Cardiac muscle cell (in vitro differentiated cells and primary cell): Measurements from ENCODE around the gene PDE1A. TPM values are rescaled to one million over a fixed set of nuclear protein-coding genes. Genes with fewer than 3 reads are reported as not detected.

Experiments used
- DNase-seq, 2 donors: peaks; one replicate each; pipeline versions ENCODE4 v3.0.0 to v3.0.0-alpha.2; 2010 to 2017; ENCODE audit warnings: low read depth in 1 of 2, low spot score in 1 of 2
- H3K27ac ChIP-seq: fragments of 200-600 bp; sonication (generic); 2 replicates; pipeline ENCODE4 v1.5.1; 2016
- H3K27me3 ChIP-seq: fragments of 200-600 bp; sonication (generic); 2 replicates; pipeline ENCODE4 v1.6.0; 2016; ENCODE audit warnings: control low read depth
- H3K36me3 ChIP-seq: fragments of 200-600 bp; sonication (generic); 2 replicates; pipeline ENCODE4 v1.5.1; 2016; ENCODE audit warnings: control low read depth
- H3K4me1 ChIP-seq: fragments of 200-600 bp; sonication (generic); 2 replicates; pipeline ENCODE4 v1.8.1; 2017; ENCODE audit warnings: low read depth, mild to moderate bottlenecking, mixed run types
- H3K4me3 ChIP-seq: fragments of 200-600 bp; sonication (generic); 2 replicates; pipeline ENCODE4 v1.5.1; 2016; ENCODE audit warnings: mild to moderate bottlenecking
- H3K9me3 ChIP-seq: fragments of 200-600 bp; sonication (generic); 2 replicates; pipeline ENCODE4 v1.5.1; 2017; ENCODE audit warnings: low read depth, mild to moderate bottlenecking, control low read depth
- CTCF ChIP-seq: IDR thresholded peaks from 2 replicates; pipeline ENCODE4 v1.5.1; 2012; ENCODE audit warnings: low read depth, mild to moderate bottlenecking, low read length
- polyA plus RNA-seq: library from polyadenylated mRNA; unstranded; fragments of >200 nt; fragmentation: Nextera tagmentation; extraction: Ambion mirVana; gene quantifications from 2 replicates; pipeline ENCODE4 v1.2.1, GENCODE V29; 2016
- total RNA-seq: library from RNA; depleted of rRNA; stranded (reverse); fragments of >200 nt; gene quantifications from 2 replicates; pipeline ENCODE4 v1.2.3, GENCODE V29; 2016

Gene PDE1A
- total and polyA plus RNA-seq, 2 experiments from 2014 or later: 0.06 to 0.60 TPM

DNA sequence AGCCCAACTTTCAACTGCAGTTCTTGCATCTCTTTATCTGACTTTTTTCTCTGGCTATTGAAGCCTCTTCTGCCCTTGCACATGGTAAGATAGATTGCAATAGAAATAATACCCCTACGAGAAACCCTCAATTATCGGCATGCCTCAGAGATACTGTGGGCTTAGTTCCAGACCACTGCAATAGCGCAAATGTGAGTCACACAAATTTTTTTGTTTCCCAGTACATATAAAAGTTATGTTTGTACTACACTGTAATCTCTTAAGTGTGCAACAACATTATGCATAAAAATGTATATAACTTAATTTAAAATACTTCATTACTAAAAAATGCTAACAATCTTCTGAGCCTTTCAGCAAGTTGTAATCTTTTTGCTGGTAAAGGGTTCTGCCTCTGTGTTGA, 124.7 kb downstream of the PDE1A start:
- Histone ChIP-seq H3K27ac (no peak overlapping the region), H3K4me3 (no peak overlapping the region), H3K4me1 (no peaks in the 10 kb centered on the region), H3K27me3 (no peaks in the 10 kb centered on the region), H3K9me3 (no peaks in the 10 kb centered on the region), H3K36me3 (no peaks in the 10 kb centered on the region)
- peak in 1 of 2 donors; percentile 87 for DNase-seq
- no peak for TF ChIP-seq CTCF

DNA sequence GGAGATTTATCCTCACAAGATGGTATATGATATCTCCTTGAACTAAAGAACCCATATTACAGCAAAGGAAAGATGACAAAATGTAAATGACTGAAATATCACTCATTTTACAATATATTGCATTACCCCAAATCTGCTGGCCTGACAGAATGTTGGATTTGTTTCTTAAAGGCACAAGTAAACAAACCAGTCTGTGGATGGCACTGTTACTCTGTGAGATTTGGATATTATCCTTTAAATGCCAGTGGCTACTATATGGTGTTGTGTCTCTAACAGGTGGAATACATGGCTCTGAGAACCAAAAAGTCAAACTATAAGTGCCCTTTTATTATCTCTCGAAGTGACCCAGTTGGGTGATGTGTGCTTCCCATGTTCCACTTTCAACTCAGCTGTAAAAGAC, 125.7 kb downstream of the PDE1A start:
- H3K4me1 ChIP-seq: no peaks in the 10 kb centered on the region
- H3K27ac ChIP-seq: no peak overlapping the region
- no peak overlapping the region for H3K4me3 ChIP-seq
- H3K9me3 ChIP-seq: no peaks in the 10 kb centered on the region
- H3K27me3 ChIP-seq: no peaks in the 10 kb centered on the region
- DNase-seq: peak in 1 of 2 donors; percentile 53
- no peaks in the 10 kb centered on the region for H3K36me3 ChIP-seq
- no peak for TF ChIP-seq CTCF

GRCh38 chr2:182300608-182301007, 126.2 kb downstream of the PDE1A start:
- TF ChIP-seq CTCF: no peak
- peak in 1 of 2 donors; percentile 35 for DNase-seq

GRCh38 chr2:182299632-182300031, 127.2 kb downstream of the PDE1A start:
- no peaks in the 10 kb centered on the region for H3K4me1 ChIP-seq
- H3K27me3 ChIP-seq: no peaks in the 10 kb centered on the region
- no peaks in the 10 kb centered on the region for H3K36me3 ChIP-seq
- H3K27ac ChIP-seq: no peak overlapping the region
- H3K4me3 ChIP-seq: no peak overlapping the region
- no peaks in the 10 kb centered on the region for H3K9me3 ChIP-seq
- no peak for DNase-seq
- TF ChIP-seq CTCF: no peak

More at GRCh38 chr2:182300608-182301007, 126.2 kb downstream of the PDE1A start:
- H3K4me3 ChIP-seq: no peak overlapping the region
- H3K27ac ChIP-seq: no peak overlapping the region
- H3K9me3 ChIP-seq: no peaks in the 10 kb centered on the region
- no peaks in the 10 kb centered on the region for H3K36me3 ChIP-seq
- no peaks in the 10 kb centered on the region for H3K27me3 ChIP-seq
- no peaks in the 10 kb centered on the region for H3K4me1 ChIP-seq

- TF ChIP-seq CTCF: no peak
Observed at GRCh38 chr2:182298456-182298855, 128.4 kb downstream of the PDE1A start.

GRCh38 chr2:182291296-182291695, 135.5 kb downstream of the PDE1A start:
- Histone ChIP-seq H3K9me3 (no peaks in the 10 kb centered on the region), H3K27ac (no peak overlapping the region), H3K36me3 (no peaks in the 10 kb centered on the region), H3K4me1 (no peaks in the 10 kb centered on the region), H3K27me3 (no peaks in the 10 kb centered on the region), H3K4me3 (no peak overlapping the region)
- TF ChIP-seq CTCF: no peak
- DNase-seq: no peak

More at GRCh38 chr2:182298456-182298855, 128.4 kb downstream of the PDE1A start:
- no peaks in the 10 kb centered on the region for H3K4me1 ChIP-seq
- no peaks in the 10 kb centered on the region for H3K9me3 ChIP-seq
- no peaks in the 10 kb centered on the region for H3K36me3 ChIP-seq
- H3K4me3 ChIP-seq: no peak overlapping the region
- DNase-seq: no peak
- H3K27ac ChIP-seq: no peak overlapping the region
- H3K27me3 ChIP-seq: no peaks in the 10 kb centered on the region
